ENCODE results near the gene KLF15. TPM values are rescaled to one million over a fixed set of nuclear protein-coding genes. Genes with fewer than 3 reads are reported as not detected.

KLF15 gene
- total RNA-seq, 2 experiments from 2014 or later, result not detected

- Mint-ChIP-seq H3K4me3 (no peak overlapping the region), H3K27me3 (ENCODE audit: low read depth) (peaks cover 2% of the 10 kb centered on the region), H3K36me3 (ENCODE audit: low read depth) (no peaks in the 10 kb centered on the region), H3K4me1 (ENCODE audit: low read depth) (no peaks in the 10 kb centered on the region), H3K27ac (no peak overlapping the region), H3K9me3 (ENCODE audit: insufficient read depth) (no peaks in the 10 kb centered on the region)
- ChIA-PET POLR2A (no interaction called here), CTCF (no interaction called here)
- no peak for ATAC-seq
- no peak for DNase-seq
Observed at GRCh38 chr3:126316501-126316939, 40.7 kb downstream of the KLF15 start.

- POLR2A ChIA-PET, result no interaction called here
- CTCF ChIA-PET, result no interaction called here
- H3K27ac Mint-ChIP-seq, result no peak overlapping the region
- no peak overlapping the region for H3K4me3 Mint-ChIP-seq
- ATAC-seq (no peak), DNase-seq (no peak)
- no peaks in the 10 kb centered on the region for H3K36me3 Mint-ChIP-seq (ENCODE audit: low read depth)
- no peaks in the 10 kb centered on the region for H3K9me3 Mint-ChIP-seq (ENCODE audit: insufficient read depth)
- H3K4me1 Mint-ChIP-seq (ENCODE audit: low read depth), result no peaks in the 10 kb centered on the region
- H3K27me3 Mint-ChIP-seq (ENCODE audit: low read depth), result peaks cover 2% of the 10 kb centered on the region
Observed at GRCh38 chr3:126316031-126316461, 41.2 kb downstream of the KLF15 start.

GRCh38 chr3:126314790-126315658 is 42.2 kb downstream of the KLF15 start:
- no peak overlapping the region for H3K4me3 Mint-ChIP-seq
- no peak overlapping the region for H3K27ac Mint-ChIP-seq
- DNase-seq (no peak), ATAC-seq (no peak)
- ChIA-PET CTCF (no interaction called here), POLR2A (no interaction called here)
- H3K36me3 Mint-ChIP-seq (ENCODE audit: low read depth), result no peaks in the 10 kb centered on the region
- peaks cover 2% of the 10 kb centered on the region for H3K27me3 Mint-ChIP-seq (ENCODE audit: low read depth)
- no peaks in the 10 kb centered on the region for H3K9me3 Mint-ChIP-seq (ENCODE audit: insufficient read depth)
- no peaks in the 10 kb centered on the region for H3K4me1 Mint-ChIP-seq (ENCODE audit: low read depth)

- H3K4me3 Mint-ChIP-seq, result no peak overlapping the region
- ChIA-PET CTCF (no interaction called here), POLR2A (no interaction called here)
- H3K4me1 Mint-ChIP-seq (ENCODE audit: low read depth), result no peaks in the 10 kb centered on the region
- peaks cover 2% of the 10 kb centered on the region for H3K27me3 Mint-ChIP-seq (ENCODE audit: low read depth)
- H3K36me3 Mint-ChIP-seq (ENCODE audit: low read depth), result no peaks in the 10 kb centered on the region
- no peak overlapping the region for H3K27ac Mint-ChIP-seq
- ATAC-seq (no peak), DNase-seq (no peak)
- H3K9me3 Mint-ChIP-seq (ENCODE audit: insufficient read depth), result no peaks in the 10 kb centered on the region
Observed at GRCh38 chr3:126314305-126314789, 42.9 kb downstream of the KLF15 start.

GRCh38 chr3:126313580-126314304 is 43.5 kb downstream of the KLF15 start:
- H3K9me3 Mint-ChIP-seq (ENCODE audit: insufficient read depth), result no peaks in the 10 kb centered on the region

GRCh38 chr3:126313166-126313565 is 44.0 kb downstream of the KLF15 start:
- peaks cover 2% of the 10 kb centered on the region for H3K27me3 Mint-ChIP-seq (ENCODE audit: low read depth)
- no peak overlapping the region for H3K4me3 Mint-ChIP-seq
- ChIA-PET CTCF (no interaction called here), POLR2A (no interaction called here)
- H3K9me3 Mint-ChIP-seq (ENCODE audit: insufficient read depth), result no peaks in the 10 kb centered on the region
- H3K36me3 Mint-ChIP-seq (ENCODE audit: low read depth), result no peaks in the 10 kb centered on the region
- no peak for DNase-seq
- no peaks in the 10 kb centered on the region for H3K4me1 Mint-ChIP-seq (ENCODE audit: low read depth)
- H3K27ac Mint-ChIP-seq, result no peak overlapping the region
- ATAC-seq, result no peak

More at GRCh38 chr3:126313580-126314304, 43.5 kb downstream of the KLF15 start:
- no peaks in the 10 kb centered on the region for H3K36me3 Mint-ChIP-seq (ENCODE audit: low read depth)
- ATAC-seq, result no peak
- no peak overlapping the region for H3K4me3 Mint-ChIP-seq
- peaks cover 2% of the 10 kb centered on the region for H3K27me3 Mint-ChIP-seq (ENCODE audit: low read depth)
- no peak overlapping the region for H3K27ac Mint-ChIP-seq
- no peaks in the 10 kb centered on the region for H3K4me1 Mint-ChIP-seq (ENCODE audit: low read depth)
- POLR2A ChIA-PET, result no interaction called here
- no peak for DNase-seq
- CTCF ChIA-PET, result no interaction called here

GRCh38 chr3:126312341-126312740 is 44.9 kb downstream of the KLF15 start:
- Mint-ChIP-seq H3K4me3 (no peak overlapping the region), H3K4me1 (ENCODE audit: low read depth) (no peaks in the 10 kb centered on the region), H3K27me3 (ENCODE audit: low read depth) (no peaks in the 10 kb centered on the region), H3K27ac (no peak overlapping the region), H3K36me3 (ENCODE audit: low read depth) (no peaks in the 10 kb centered on the region), H3K9me3 (ENCODE audit: insufficient read depth) (no peaks in the 10 kb centered on the region)
- CTCF ChIA-PET, result no interaction called here
- POLR2A ChIA-PET, result no interaction called here
- DNase-seq, result no peak
- no peak for ATAC-seq

GRCh38 chr3:126311338-126311978 is 45.8 kb downstream of the KLF15 start:
- H3K4me3 Mint-ChIP-seq, result no peak overlapping the region
- ChIA-PET POLR2A (no interaction called here), CTCF (no interaction called here)
- no peaks in the 10 kb centered on the region for H3K9me3 Mint-ChIP-seq (ENCODE audit: insufficient read depth)
- no peak overlapping the region for H3K27ac Mint-ChIP-seq
- no peak for ATAC-seq
- no peak for DNase-seq
- no peaks in the 10 kb centered on the region for H3K27me3 Mint-ChIP-seq (ENCODE audit: low read depth)
- H3K36me3 Mint-ChIP-seq (ENCODE audit: low read depth), result no peaks in the 10 kb centered on the region
- H3K4me1 Mint-ChIP-seq (ENCODE audit: low read depth), result no peaks in the 10 kb centered on the region

GRCh38 chr3:126310816-126311215 is 46.4 kb downstream of the KLF15 start:
- Mint-ChIP-seq H3K36me3 (ENCODE audit: low read depth) (no peaks in the 10 kb centered on the region), H3K4me1 (ENCODE audit: low read depth) (no peaks in the 10 kb centered on the region), H3K27me3 (ENCODE audit: low read depth) (no peaks in the 10 kb centered on the region), H3K9me3 (ENCODE audit: insufficient read depth) (no peaks in the 10 kb centered on the region), H3K27ac (no peak overlapping the region), H3K4me3 (no peak overlapping the region)
- ChIA-PET POLR2A (interaction anchor here (0.5 kb wide), 1 partner anchor 116 kb away, joined by 3 read pairs; no protein-coding TSS in a partner anchor), CTCF (no interaction called here)
- no peak for ATAC-seq
- no peak for DNase-seq

GRCh38 chr3:126309861-126310655 is 47.1 kb downstream of the KLF15 start:
- ATAC-seq (no peak), DNase-seq (no peak)
- Mint-ChIP-seq H3K4me1 (ENCODE audit: low read depth) (no peaks in the 10 kb centered on the region), H3K4me3 (no peak overlapping the region), H3K9me3 (ENCODE audit: insufficient read depth) (no peaks in the 10 kb centered on the region), H3K27ac (no peak overlapping the region), H3K27me3 (ENCODE audit: low read depth) (no peaks in the 10 kb centered on the region), H3K36me3 (ENCODE audit: low read depth) (no peaks in the 10 kb centered on the region)
- ChIA-PET CTCF (no interaction called here), POLR2A (interaction anchor here (0.5 kb wide), 1 partner anchor 115 kb away, joined by 3 read pairs; no protein-coding TSS in a partner anchor)

GRCh38 chr3:126309165-126309564 is 48.0 kb downstream of the KLF15 start:
- DNase-seq (no peak), ATAC-seq (no peak)
- CTCF ChIA-PET, result no interaction called here
- Mint-ChIP-seq H3K4me1 (ENCODE audit: low read depth) (no peaks in the 10 kb centered on the region), H3K36me3 (ENCODE audit: low read depth) (no peaks in the 10 kb centered on the region), H3K27ac (no peak overlapping the region), H3K4me3 (no peak overlapping the region), H3K27me3 (ENCODE audit: low read depth) (peaks cover 4% of the 10 kb centered on the region), H3K9me3 (ENCODE audit: insufficient read depth) (no peaks in the 10 kb centered on the region)
- POLR2A ChIA-PET, result no interaction called here

Data from activated CD8-positive, alpha-beta T cell treated with anti-CD3 and anti-CD28 coated beads, Interleukin-2, amount 10 ng/mL, durations not matched to agents 7 days and 5 days (primary cell).